Measurements from ENCODE around the gene ARHGAP20. TPM values are rescaled to one million over a fixed set of nuclear protein-coding genes. Genes with fewer than 3 reads are reported as not detected.

The ARHGAP20 gene
- total and polyA plus RNA-seq, 9 of the 15 experiments (the other 6 are each of a cell fraction or from before 2014, with no cell fraction given), result 0.07 TPM; not detected in 8

- in situ Hi-C loops (cut with MboI), result no loop called here
- ATAC-seq, result no peak
Measured at GRCh38 chr11:110584150-110584549, 128.1 kb downstream of the ARHGAP20 start.

GRCh38 chr11:110582728-110583432 is 129.4 kb downstream of the ARHGAP20 start:
- BruUV-seq (replicated peaks), result no TSS peak
- no peak overlapping the region for H3K27ac ChIP-seq (ENCODE audit: extremely low read depth, low read depth, low read length)
- ChIA-PET POLR2A (no interaction called here), CTCF (ENCODE audit: low intra/inter-chr PET ratio) (no interaction called here)
- no peak overlapping the region for H3K4me3 ChIP-seq
- H3K9ac ChIP-seq (ENCODE audit: insufficient read depth in 1 of 2, low read depth in 2 of 2, low read length in 2 of 2), result no peak overlapping the region
- no peak overlapping the region for H3K4me2 ChIP-seq (ENCODE audit: insufficient read depth, low read length)
- no peak for ATAC-seq
- 0% methylated on average over 2 of the region's 2 CpGs for whole genome bisulfite sequencing (ENCODE audit: insufficient coverage, low coverage, missing lambda C conversion rate)
- DNase-seq (ENCODE audit: extremely low read depth in 1 of 4, low spot score in 3 of 4), result no peak
- in situ Hi-C loops (cut with MboI) (no loop called here), intact Hi-C loops (cut with micrococcal nuclease) (no loop called here)
- no peaks in the 10 kb centered on the region for H3K36me3 ChIP-seq (ENCODE audit: control insufficient read depth, insufficient read depth, low read length)
- no peaks in the 10 kb centered on the region for H3K9me1 ChIP-seq (ENCODE audit: control insufficient read depth, insufficient read depth, low read length)
- H2AFZ ChIP-seq (ENCODE audit: low read depth, low read length), result no peak overlapping the region
- no peaks in the 10 kb centered on the region for H3K9me3 ChIP-seq (replicated peaks; ENCODE audit: control insufficient read depth, insufficient read depth, low read depth, low read length)
- no peaks in the 10 kb centered on the region for H3K4me1 ChIP-seq (replicated peaks in 1 of 2; ENCODE audit: control insufficient read depth in 2 of 2, insufficient read depth in 2 of 2, low read length in 2 of 2)
- H3K27me3 ChIP-seq (ENCODE audit: control insufficient read depth in 2 of 2, insufficient read depth in 2 of 2, low read length in 2 of 2), result no peaks in the 10 kb centered on the region
- no peak for FAIRE-seq
- H3K79me2 ChIP-seq (ENCODE audit: control insufficient read depth, insufficient read depth, low read length), result no peaks in the 10 kb centered on the region
- no peaks in the 10 kb centered on the region for H4K20me1 ChIP-seq (replicated peaks; ENCODE audit: control insufficient read depth, insufficient read depth, low read length)
- TF ChIP-seq NONO (IDR thresholded peaks at IDR 0.05; ENCODE audit: low read depth in 2 of 2, low read length in 1 of 2) (no peak), SRSF7 (optimal IDR thresholded peaks at IDR 0.05; ENCODE audit: low read depth, low read length) (no peak), PRDM10 (IDR thresholded peaks at IDR 0.05; ENCODE audit: partially characterized antibody) (no peak)

More at GRCh38 chr11:110584150-110584549, 128.1 kb downstream of the ARHGAP20 start:
- POLR2A ChIA-PET, result interaction anchor here (0.6 kb wide), 1 partner anchor 555 kb away, joined by 4 read pairs; no protein-coding TSS in a partner anchor
- no peak overlapping the region for H3K4me2 ChIP-seq (ENCODE audit: insufficient read depth, low read length)
- no peak overlapping the region for H3K9ac ChIP-seq (ENCODE audit: insufficient read depth in 1 of 2, low read depth in 2 of 2, low read length in 2 of 2)
- WGBS (ENCODE audit: insufficient coverage, low coverage, missing lambda C conversion rate), result 0% methylated on average over 1 of the region's 1 CpG
- no peaks in the 10 kb centered on the region for H3K27me3 ChIP-seq (ENCODE audit: control insufficient read depth in 2 of 2, insufficient read depth in 2 of 2, low read length in 2 of 2)
- CTCF ChIA-PET (ENCODE audit: low intra/inter-chr PET ratio), result no interaction called here
- H3K36me3 ChIP-seq (ENCODE audit: control insufficient read depth, insufficient read depth, low read length), result no peaks in the 10 kb centered on the region
- H3K4me3 ChIP-seq, result no peak overlapping the region
- intact Hi-C loops (cut with micrococcal nuclease), result no loop called here
- TF ChIP-seq MYBL2 (IDR thresholded peaks at IDR 0.05; ENCODE audit: low read depth) (no peak), MYBL2 (CRISPR knock-in tag; IDR thresholded peaks at IDR 0.05; ENCODE audit: borderline replicate concordance) (no peak), FOXP1 (CRISPR knock-in tag; IDR thresholded peaks at IDR 0.05) (no peak), MAFF (IDR thresholded peaks at IDR 0.05; ENCODE audit: low read length) (peak; percentile 44), CBX3 (IDR thresholded peaks at IDR 0.05; ENCODE audit: borderline replicate concordance in 1 of 2, low read length in 2 of 2) (no peak), C11orf30 (IDR thresholded peaks at IDR 0.05; ENCODE audit: low read depth) (peak; percentile 50), SP2 (IDR thresholded peaks at IDR 0.05; ENCODE audit: extremely low read depth, low read depth, low read length, poor library complexity, severe bottlenecking) (no peak), MAFG (tag; conservative IDR thresholded peaks at IDR 0.05) (peak; percentile 50; the same call in 1 of the 2 replicates), ZNF316 (IDR thresholded peaks at IDR 0.05) (peak; percentile 74)
- H3K9me3 ChIP-seq (replicated peaks; ENCODE audit: control insufficient read depth, insufficient read depth, low read depth, low read length), result no peaks in the 10 kb centered on the region
- no peak overlapping the region for H2AFZ ChIP-seq (ENCODE audit: low read depth, low read length)
- FAIRE-seq (no peak), DNase-seq (ENCODE audit: extremely low read depth in 1 of 4, low spot score in 3 of 4) (no peak)
- H3K79me2 ChIP-seq (ENCODE audit: control insufficient read depth, insufficient read depth, low read length), result no peaks in the 10 kb centered on the region
- H3K27ac ChIP-seq (ENCODE audit: extremely low read depth, low read depth, low read length), result no peak overlapping the region
- BruUV-seq (replicated peaks), result no TSS peak
- no peaks in the 10 kb centered on the region for H3K9me1 ChIP-seq (ENCODE audit: control insufficient read depth, insufficient read depth, low read length)
- H3K4me1 ChIP-seq (replicated peaks in 1 of 2; ENCODE audit: control insufficient read depth in 2 of 2, insufficient read depth in 2 of 2, low read length in 2 of 2), result no peaks in the 10 kb centered on the region
- H4K20me1 ChIP-seq (replicated peaks; ENCODE audit: control insufficient read depth, insufficient read depth, low read length), result no peaks in the 10 kb centered on the region
